CD4-positive, alpha-beta T cell treated with Interleukin-21 for 1 hour (primary cell): ENCODE data around the gene FBLN2.

Source experiments
- DNase-seq: peaks from one replicate; pipeline ENCODE4 v3.0.0-alpha.2; 2020

The FBLN2 gene

GRCh38 chr3:13653631-13654279 lies 104.8 kb downstream of the FBLN2 start:
- no peak for DNase-seq

GRCh38 chr3:13654330-13655060 lies 105.6 kb downstream of the FBLN2 start:
- peak; percentile 49 for DNase-seq

DNA sequence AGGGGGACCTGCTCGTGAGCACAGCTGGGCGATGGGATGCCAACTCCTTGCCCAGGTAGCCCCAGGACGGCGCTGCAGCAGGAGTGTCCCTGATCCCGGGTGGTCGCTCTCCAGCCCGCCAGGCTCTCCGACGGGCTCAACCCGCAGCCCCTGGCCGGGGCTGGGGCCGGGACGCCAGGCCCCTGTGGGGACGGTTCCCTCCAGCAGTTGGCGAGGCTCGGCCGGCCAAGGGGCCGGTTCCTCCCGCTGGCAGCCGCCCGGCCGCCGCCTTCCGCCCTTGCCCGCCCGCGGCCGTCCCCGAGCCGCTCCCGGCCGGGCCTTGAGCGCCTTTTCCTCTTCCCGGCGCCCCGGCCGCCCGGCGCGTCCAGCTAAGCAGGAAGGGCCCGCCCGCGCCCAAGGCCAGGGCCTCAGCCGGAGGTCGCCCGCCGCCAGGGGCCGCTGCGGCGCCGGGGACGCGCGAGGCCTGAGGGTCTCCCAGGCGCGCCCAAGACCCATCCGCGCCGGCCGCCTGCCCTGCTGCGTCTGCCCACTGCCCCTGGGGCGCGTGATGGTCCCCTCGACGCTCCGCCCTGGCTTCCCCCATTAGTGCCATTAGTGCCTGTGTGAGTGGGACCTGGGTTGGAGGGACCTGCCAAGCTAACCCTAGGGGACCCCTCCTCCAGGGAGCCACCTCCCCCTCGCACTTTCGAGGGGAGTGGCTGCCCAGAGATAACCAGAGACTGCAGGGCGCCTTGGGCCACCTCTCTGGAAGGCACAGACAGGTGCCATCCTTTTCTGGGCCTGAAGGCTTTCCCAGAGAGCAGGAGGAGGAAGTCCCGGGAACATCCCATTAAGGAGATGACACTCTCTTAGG lies 106.4 kb downstream of the FBLN2 start:
- DNase-seq = peak; percentile 23

- no peak for DNase-seq
These were observed 107.8 kb downstream of the FBLN2 start for GRCh38 chr3:13656584-13657301.

DNA sequence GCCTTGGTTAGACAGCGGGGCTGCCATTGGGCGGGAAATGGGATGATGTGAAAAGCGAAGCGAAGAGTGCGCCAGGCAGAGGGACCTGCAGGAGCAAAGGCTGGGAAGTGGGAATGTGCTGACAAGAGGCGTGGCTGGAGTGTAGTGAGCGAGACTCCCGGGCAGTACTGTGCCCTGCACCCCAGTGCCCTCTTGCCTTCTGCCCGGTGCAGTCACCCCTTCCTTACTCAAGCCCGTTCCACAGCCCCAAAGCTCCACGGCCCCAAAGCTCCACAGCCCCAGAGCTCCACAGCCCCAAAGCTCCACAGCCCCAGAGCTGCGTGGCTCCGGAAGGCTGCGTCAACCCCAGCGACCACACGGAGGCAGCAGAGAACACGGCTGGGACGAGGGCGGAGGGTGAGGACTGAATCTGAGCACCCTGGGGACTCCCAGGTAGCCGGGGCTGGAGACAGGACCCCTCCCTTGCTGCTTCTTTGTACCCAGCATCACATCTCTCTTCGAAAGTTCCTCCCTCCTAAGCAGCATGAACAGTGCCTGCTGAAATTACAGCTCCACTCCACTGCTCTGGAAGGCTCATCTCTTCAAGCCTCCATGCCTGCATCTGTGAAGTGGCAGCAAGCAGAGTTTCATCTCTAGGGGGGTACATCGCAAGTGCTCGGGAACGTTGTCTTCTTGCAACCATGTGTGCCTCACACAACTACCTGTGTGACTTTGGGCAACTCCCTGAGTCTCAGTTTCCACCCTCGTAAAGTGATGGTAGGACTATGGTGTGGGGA lies 108.9 kb downstream of the FBLN2 start:
- peak; percentile 72 for DNase-seq

- no peak for DNase-seq
These were observed 109.8 kb downstream of the FBLN2 start for GRCh38 chr3:13658681-13659080.

GRCh38 chr3:13659221-13659969 lies 110.5 kb downstream of the FBLN2 start:
- DNase-seq = no peak

DNA sequence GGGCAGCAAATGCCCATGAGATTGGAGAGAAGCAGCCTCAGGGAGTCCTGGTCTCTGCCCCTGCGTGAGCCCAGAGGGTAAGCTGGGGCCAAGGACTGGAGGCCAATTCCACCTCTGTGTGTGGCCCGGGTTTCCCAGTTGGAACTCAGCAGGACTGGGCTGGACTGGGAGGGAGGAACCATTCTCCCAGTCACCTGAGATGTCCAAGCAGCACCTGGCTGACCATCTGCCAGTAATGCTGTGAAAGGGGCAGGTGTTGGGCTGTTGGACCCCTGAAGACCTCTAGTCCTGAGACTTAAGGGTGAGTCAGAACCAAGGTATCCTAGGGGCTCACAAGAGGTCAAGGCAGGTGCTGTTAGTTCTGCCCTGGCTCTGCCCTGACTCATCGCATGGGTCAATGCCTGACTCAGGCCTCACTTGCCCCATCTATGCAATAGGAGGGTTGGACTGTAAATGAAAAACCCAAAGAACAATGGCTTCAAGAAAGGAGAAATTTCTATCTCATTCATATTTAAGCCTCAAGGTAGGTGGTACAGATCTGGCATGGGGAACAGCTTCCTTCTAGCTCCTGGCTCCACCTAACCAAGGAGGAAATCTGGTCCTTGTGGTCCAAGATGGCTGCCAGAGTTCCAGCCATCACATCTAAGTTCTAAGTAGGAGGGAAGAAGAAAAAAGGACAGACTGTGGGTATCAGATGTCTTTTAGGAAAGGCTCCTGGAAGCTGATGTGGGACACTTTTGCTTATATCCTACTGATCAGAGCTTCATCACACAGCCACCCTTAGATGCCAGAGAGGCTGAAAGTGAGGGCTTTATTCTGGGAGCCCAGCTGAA lies 111.3 kb downstream of the FBLN2 start:
- DNase-seq = no peak

DNA sequence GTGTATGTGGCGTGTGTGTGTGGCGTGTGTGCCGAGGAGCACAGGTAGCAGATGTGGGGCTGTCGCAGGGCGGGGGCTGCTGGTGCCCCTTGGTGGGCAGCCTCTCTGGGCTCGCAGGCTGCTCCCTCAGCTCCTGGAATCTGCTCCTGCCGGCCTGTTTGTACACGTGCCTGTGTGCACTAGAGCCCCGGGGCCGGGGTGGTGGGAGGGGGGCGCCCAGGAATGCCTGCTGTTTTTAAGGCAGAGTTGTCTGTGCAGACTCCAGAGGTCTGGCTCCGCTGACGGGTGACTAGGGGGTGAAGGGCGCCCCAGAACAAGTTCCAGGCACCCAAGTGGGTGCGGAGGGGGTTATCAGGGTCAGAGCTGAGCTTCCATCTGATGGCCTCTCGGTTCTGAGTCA lies 112.2 kb downstream of the FBLN2 start:
- no peak for DNase-seq

DNA sequence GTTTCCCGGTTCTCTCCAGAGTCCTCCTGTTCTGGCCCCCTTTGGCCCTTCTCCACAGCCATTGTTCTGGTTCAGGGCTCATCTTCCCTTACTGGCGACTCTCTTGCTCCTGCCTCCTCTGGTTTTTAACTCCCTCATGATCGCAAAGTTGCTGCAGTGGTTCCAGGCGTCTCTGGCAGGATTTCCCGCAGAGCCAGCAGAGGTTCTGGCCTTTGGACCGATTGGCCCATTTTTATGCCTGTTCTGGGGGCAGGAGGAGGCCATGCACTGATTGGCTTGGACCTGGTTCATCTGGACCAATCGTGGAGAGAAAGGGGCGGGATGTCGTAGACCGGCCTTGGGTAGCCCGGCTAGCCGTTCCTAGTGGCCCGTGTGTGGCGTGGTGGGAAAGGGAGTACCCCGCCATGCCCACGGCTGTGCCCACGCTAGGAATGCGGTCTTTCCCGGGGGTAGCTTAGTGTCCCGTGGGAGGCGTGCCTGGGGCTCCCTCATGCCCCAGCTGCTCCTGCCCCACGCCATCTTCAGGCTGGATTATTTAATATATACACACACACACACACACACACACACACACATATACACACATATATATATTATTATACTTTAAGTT lies 113.4 kb downstream of the FBLN2 start:
- DNase-seq = no peak

GRCh38 chr3:13663781-13664535 lies 115.0 kb downstream of the FBLN2 start:
- DNase-seq = no peak

GRCh38 chr3:13665582-13666226 lies 116.8 kb downstream of the FBLN2 start:
- no peak for DNase-seq

GRCh38 chr3:13666227-13666619 lies 117.3 kb downstream of the FBLN2 start:
- DNase-seq = no peak

GRCh38 chr3:13666781-13667709 lies 118.1 kb downstream of the FBLN2 start:
- DNase-seq = no peak

DNA sequence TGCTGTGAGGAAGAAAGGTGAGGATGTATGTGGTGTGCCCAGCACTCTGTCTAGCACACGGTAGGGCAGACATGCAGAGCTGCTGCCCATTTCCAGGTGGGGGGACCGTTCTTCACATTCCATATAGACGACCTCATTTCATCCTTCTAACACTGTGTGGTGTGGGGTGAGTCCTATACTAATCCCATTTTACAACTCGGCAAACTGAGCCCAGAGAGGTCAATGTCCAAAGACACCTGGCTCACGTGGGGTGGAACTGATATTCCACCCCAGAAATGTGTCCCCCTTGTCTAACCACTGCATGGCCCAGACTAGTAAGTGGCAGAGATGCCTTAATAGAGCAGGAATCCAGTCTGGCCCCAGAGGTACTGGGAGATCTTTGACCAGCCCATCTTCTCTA lies 119.2 kb downstream of the FBLN2 start:
- no peak for DNase-seq

DNA sequence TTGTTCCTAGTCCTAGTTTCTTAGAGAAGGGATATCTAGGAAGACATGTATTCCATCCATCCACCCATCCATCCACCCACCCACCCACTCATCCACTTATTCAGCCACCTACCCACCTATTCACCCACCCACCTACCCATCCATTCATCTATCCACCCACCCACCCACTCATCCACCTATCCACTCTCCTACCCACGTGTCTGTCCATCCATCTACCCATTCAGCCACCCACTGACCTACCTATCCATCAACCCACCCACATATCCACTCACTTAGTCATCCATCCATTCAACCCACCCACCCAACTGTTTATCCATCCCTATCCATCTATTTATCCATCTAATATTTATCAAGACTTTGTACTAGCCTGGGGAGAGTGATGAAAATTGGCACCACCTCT lies 120.5 kb downstream of the FBLN2 start:
- no peak for DNase-seq

DNA sequence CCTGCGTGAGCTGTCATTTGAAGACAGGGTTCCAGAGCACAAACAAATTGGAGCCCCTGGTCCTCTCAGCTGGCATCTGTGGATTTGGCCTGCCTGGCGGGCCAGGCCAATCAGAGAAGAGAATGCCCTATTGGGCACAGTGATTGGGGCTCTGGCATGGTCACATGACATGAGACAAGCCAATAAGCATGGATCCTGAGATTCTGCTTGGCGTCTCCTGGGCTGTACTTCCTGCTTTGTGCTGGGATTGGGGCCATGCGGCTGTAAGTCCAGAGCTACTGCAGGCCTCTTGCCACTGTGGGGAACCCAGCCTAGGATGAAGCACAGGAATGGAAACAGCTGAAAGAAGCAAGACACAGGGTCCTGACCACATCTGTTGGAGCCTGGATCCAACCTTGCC lies 121.4 kb downstream of the FBLN2 start:
- DNase-seq = no peak
